ENCODE results near the gene MTMR11.

The MTMR11 gene

GRCh38 chr1:149933208-149933607 is 3.5 kb downstream of the MTMR11 start:
- no peak for DNase-seq

- no peak for DNase-seq
Measured at GRCh38 chr1:149932474-149932873, 4.2 kb downstream of the MTMR11 start.

- DNase-seq: no peak
Measured at GRCh38 chr1:149931212-149931790, 5.4 kb downstream of the MTMR11 start.

- no peak for DNase-seq
Measured at GRCh38 chr1:149929856-149930255, 6.8 kb downstream of the MTMR11 start.

- no peak for DNase-seq
Measured at GRCh38 chr1:149928401-149928724, 8.3 kb downstream of the MTMR11 start.

- DNase-seq: peak; percentile 90
Measured at GRCh38 chr1:149927563-149928400, 8.9 kb downstream of the MTMR11 start, which contains the start of gene SF3B4. Gene SF3B4 (minus strand): TSS chr1:149927803. CDS start chr1:149927759, 44 bp downstream.

- no peak for DNase-seq
Measured at GRCh38 chr1:149927056-149927562, 9.6 kb downstream of the MTMR11 start.

GRCh38 chr1:149926296-149926695 is 10.4 kb downstream of the MTMR11 start:
- no peak for DNase-seq

GRCh38 chr1:149925751-149926150 is 10.9 kb downstream of the MTMR11 start:
- no peak for DNase-seq

GRCh38 chr1:149925345-149925744 is 11.3 kb downstream of the MTMR11 start:
- DNase-seq: no peak

GRCh38 chr1:149923626-149924025 is 13.1 kb downstream of the MTMR11 start:
- no peak for DNase-seq

- peak; percentile 82 for DNase-seq
Measured at GRCh38 chr1:149917571-149918144, 19.0 kb downstream of the MTMR11 start, which contains the start of gene SV2A. Gene SV2A (minus strand): TSS chr1:149917844. CDS start chr1:149913840, 4,004 bp downstream.

- no peak for DNase-seq
Measured at GRCh38 chr1:149916898-149917252, 19.8 kb downstream of the MTMR11 start.

GRCh38 chr1:149916193-149916897 is 20.3 kb downstream of the MTMR11 start:
- no peak for DNase-seq

GRCh38 chr1:149915429-149916192 is 21.1 kb downstream of the MTMR11 start:
- no peak for DNase-seq

- no peak for DNase-seq
Measured at GRCh38 chr1:149914545-149914944, 22.1 kb downstream of the MTMR11 start.

- DNase-seq: no peak
Measured at GRCh38 chr1:149906570-149907075, 30.1 kb downstream of the MTMR11 start.

GRCh38 chr1:149903836-149904491 is 32.7 kb downstream of the MTMR11 start:
- DNase-seq: no peak

- peak; percentile 89 for DNase-seq
Measured at GRCh38 chr1:149899460-149900284, 37.0 kb downstream of the MTMR11 start, which contains the start of gene BOLA1. Gene BOLA1 (plus strand): TSS chr1:149899568. CDS start chr1:149900060, 492 bp downstream.

GRCh38 chr1:149896575-149896974 is 40.1 kb downstream of the MTMR11 start:
- no peak for DNase-seq

- DNase-seq: no peak
Measured at GRCh38 chr1:149888999-149889289, 47.7 kb downstream of the MTMR11 start.
